SH-SY5Y (cell line): ENCODE results near the gene AGXT2.

ENCODE experiments used
- GATA2 ChIP-seq: IDR thresholded peaks from 2 replicates; pipeline ENCODE4 v1.6.1; 2011; ENCODE audit warnings: mild to moderate bottlenecking, low read depth, low read length
- GATA3 ChIP-seq: IDR thresholded peaks from 2 replicates; pipeline ENCODE4 v1.6.1; 2011; ENCODE audit warnings: low read depth, mild to moderate bottlenecking, low read length, moderate library complexity

- TF ChIP-seq GATA2 (no peak), GATA3 (no peak)
These were observed 77.2 kb downstream of the AGXT2 start for GRCh38 chr5:34970552-34970951.
